HCT116 (cell line): ENCODE data around the gene TNFAIP2. TPM values are rescaled to one million over a fixed set of nuclear protein-coding genes. Genes with fewer than 3 reads are reported as not detected.

Experiments used
- ATAC-seq: fragments of 200-7000 bp; cut with Tn5 transposase; 2 replicates; pipeline ENCODE4 v1.9.1; 2020; ENCODE audit warnings: mild to moderate bottlenecking, moderate library complexity
- BruUV-seq: library from RNA; stranded (reverse); fragments of 400-500 nt; replicated peaks from 2 replicates; lab custom pipeline; 2021; lab: Mats Ljungman, UMichigan
- CTCF ChIA-PET: fragments of 300-600 bp; sonication (Branson Sonifier 250); formaldehyde crosslinking; loops from one replicate; lab custom pipeline; 2021; ENCODE audit warnings: antibody characterized with exemption; lab: Charles Lee
- POLR2A ChIA-PET: fragments of 300-600, 350-600 bp; sonication (Branson Sonifier 250); formaldehyde crosslinking; loops from one replicate; lab custom pipeline; 2021; ENCODE audit warnings: antibody characterized with exemption; lab: Charles Lee
- RAD21 ChIA-PET, 2 experiments: fragments of 300-600 bp; sonication (Branson Sonifier 250); formaldehyde crosslinking; loops; one replicate each; lab custom pipeline; 2023; ENCODE audit warnings: low total read pairs in 2 of 2; ENCODE audit not compliant: uncharacterized antibody in 2 of 2, unreplicated experiment in 2 of 2, low non-redundant PET in 1 of 2; lab: Charles Lee
- DNase-seq: peaks from one replicate; pipeline ENCODE4 v3.0.0-alpha.2; 2010; ENCODE audit warnings: low read depth, low spot score
- H2AFZ ChIP-seq: fragments of 200-600 bp; shearing (Covaris generic), sonication (generic); 2 replicates; pipeline ENCODE4 v1.6.1; 2017; ENCODE audit warnings: low read depth, mixed run types, mixed read lengths, antibody characterized with exemption, low read length; ENCODE audit not compliant: poor library complexity, severe bottlenecking
- H3K27ac ChIP-seq: 2 replicates; pipeline ENCODE4 v1.5.1; 2012; ENCODE audit warnings: low read depth, low read length
- H3K27me3 ChIP-seq: fragments of 200-600 bp; sonication (generic); 2 replicates; pipeline ENCODE4 v1.6.1; 2016; ENCODE audit warnings: mixed run types, low read length, mixed read lengths; ENCODE audit not compliant: insufficient read depth
- H3K36me3 ChIP-seq, 2 experiments: fragments of 200-500 bp in 1 of 2; fragments of 200-600 bp in 1 of 2; sonication (Bioruptor generic) in 1 of 2; sonication (generic) in 1 of 2; 2 replicates each; pipeline versions ENCODE4 v1.5.1 to v1.6.1; 2014 to 2016; ENCODE audit warnings: low read length in 2 of 2, inconsistent platforms in 1 of 2, mixed read lengths in 1 of 2, mixed run types in 1 of 2; ENCODE audit not compliant: insufficient read depth in 2 of 2, control insufficient read depth in 1 of 2
- H3K4me1 ChIP-seq, 2 experiments: fragments of 200-600 bp in 1 of 2; sonication (generic) in 1 of 2; 2 replicates each; pipeline versions ENCODE4 v1.5.1 to v1.6.1; 2012 to 2017; ENCODE audit warnings: low read length in 2 of 2, inconsistent platforms in 1 of 2, mild to moderate bottlenecking in 1 of 2, mixed read lengths in 1 of 2, mixed run types in 1 of 2, moderate library complexity in 1 of 2; ENCODE audit not compliant: insufficient read depth in 2 of 2, control insufficient read depth in 1 of 2
- H3K4me2 ChIP-seq: fragments of 200-600 bp; sonication (generic); 2 replicates; pipeline ENCODE4 v1.6.1; 2017; ENCODE audit warnings: mixed run types, low read length, mixed read lengths
- H3K4me3 ChIP-seq, 2 experiments: fragments of 200-600 bp in 1 of 2; sonication (generic) in 1 of 2; replicated peaks in 1 of 2; 2 replicates each; pipeline ENCODE4 v1.5.1; 2011 to 2016; ENCODE audit warnings: low read length in 2 of 2, control low read depth in 1 of 2, low read depth in 1 of 2, mild to moderate bottlenecking in 1 of 2, mixed read lengths in 1 of 2, mixed run types in 1 of 2
- H3K79me2 ChIP-seq: fragments of 200-600 bp; sonication (generic); 2 replicates; pipeline ENCODE4 v1.6.1; 2017; ENCODE audit warnings: mild to moderate bottlenecking, mixed run types, low read length, moderate library complexity, mixed read lengths; ENCODE audit not compliant: insufficient read depth
- H3K9ac ChIP-seq: fragments of 200-600 bp; sonication (generic); 2 replicates; pipeline ENCODE4 v1.6.1; 2016; ENCODE audit warnings: low read length, mixed read lengths
- H3K9me2 ChIP-seq: fragments of 200-600 bp; sonication (generic), shearing (Covaris generic); 2 replicates; pipeline ENCODE4 v1.6.1; 2017; ENCODE audit warnings: mixed run types, mild to moderate bottlenecking, moderate library complexity; ENCODE audit not compliant: insufficient read depth
- H3K9me3 ChIP-seq, 2 experiments: fragments of 200-500 bp in 1 of 2; fragments of 200-600 bp in 1 of 2; sonication (Bioruptor generic) in 1 of 2; sonication (generic) in 1 of 2; 2 replicates each; pipeline ENCODE4 v1.6.1; 2014 to 2017; ENCODE audit warnings: low read length in 2 of 2, mixed read lengths in 2 of 2, inconsistent platforms in 1 of 2, low read depth in 1 of 2, mild to moderate bottlenecking in 1 of 2, mixed run types in 1 of 2, moderate library complexity in 1 of 2; ENCODE audit not compliant: control insufficient read depth in 1 of 2, insufficient read depth in 1 of 2
- H4K20me1 ChIP-seq: fragments of 200-600 bp; sonication (generic), shearing (Covaris generic); 2 replicates; pipeline ENCODE4 v1.6.1; 2017; ENCODE audit warnings: mixed run types, mild to moderate bottlenecking, moderate library complexity; ENCODE audit not compliant: insufficient read depth
- CBX3 ChIP-seq: IDR thresholded peaks from 2 replicates; pipeline ENCODE4 v1.6.1; 2012; ENCODE audit warnings: low read depth
- CEBPB ChIP-seq: IDR thresholded peaks from 2 replicates; pipeline ENCODE4 v1.6.1; 2012; ENCODE audit warnings: low read depth
- EGR1 ChIP-seq: IDR thresholded peaks from 2 replicates; pipeline ENCODE4 v1.6.1; 2012; ENCODE audit warnings: low read depth
- ELF1 ChIP-seq: IDR thresholded peaks from 2 replicates; pipeline ENCODE4 v1.6.1; 2012; ENCODE audit warnings: low read depth, borderline replicate concordance
- EZH2 ChIP-seq: fragments of 200-600 bp; sonication (generic); IDR thresholded peaks from 2 replicates; pipeline ENCODE4 v1.6.1; 2017; ENCODE audit warnings: antibody characterized with exemption, mixed run types
- EZH2phosphoT487 ChIP-seq: fragments of 200-600 bp; IDR thresholded peaks from 2 replicates; pipeline ENCODE4 v1.6.1; 2018; ENCODE audit warnings: antibody characterized with exemption, borderline replicate concordance
- JUND ChIP-seq: IDR thresholded peaks from 2 replicates; pipeline ENCODE4 v1.6.1; 2012
- SIN3A ChIP-seq: IDR thresholded peaks from 2 replicates; pipeline ENCODE4 v1.6.1; 2012; ENCODE audit warnings: low read depth
- SRF ChIP-seq: IDR thresholded peaks from 2 replicates; pipeline ENCODE4 v1.6.1; 2012; ENCODE audit warnings: low read depth
- TCF7L2 ChIP-seq: IDR thresholded peaks from 2 replicates; pipeline ENCODE4 v1.7.0; 2011; ENCODE audit warnings: borderline replicate concordance, inconsistent platforms; ENCODE audit not compliant: insufficient read depth, insufficient read length; ENCODE audit errors: extremely low read depth
- YY1 ChIP-seq: IDR thresholded peaks from 2 replicates; pipeline ENCODE4 v1.6.1; 2011; ENCODE audit warnings: low read length, low read depth, moderate library complexity, mild to moderate bottlenecking; ENCODE audit not compliant: insufficient replicate concordance; ENCODE audit errors: extremely low read depth
- ZNF274 ChIP-seq: fragments of 200-500 bp; sonication (Bioruptor generic); IDR thresholded peaks from 2 replicates; pipeline ENCODE4 v1.6.1; 2014; ENCODE audit warnings: mild to moderate bottlenecking, low read depth, low read length, inconsistent platforms
- intact Hi-C: fragments of 100-400 bp; cut with micrococcal nuclease; formaldehyde crosslinking; loops from 2 replicates; pipeline ENCODE4 v1.10.0; 2022
- total RNA-seq: library from RNA; stranded (reverse); gene quantifications from one replicate; pipeline ENCODE4 v1.2.1, GENCODE V29; 2021; ENCODE audit not compliant: unreplicated experiment
- TF ChIP-seq, protein P1 (sequence below): IDR thresholded peaks from 2 replicates; pipeline ENCODE4 v1.6.1; 2012
- TF ChIP-seq, protein P2 (sequence below): IDR thresholded peaks from 2 replicates; pipeline ENCODE4 v1.6.1; 2011; ENCODE audit warnings: mild to moderate bottlenecking, low read length, moderate library complexity; ENCODE audit not compliant: insufficient replicate concordance; ENCODE audit errors: extremely low read depth
- TF ChIP-seq, protein P3 (sequence below): IDR thresholded peaks from 2 replicates; pipeline ENCODE4 v1.6.1; 2012

The TNFAIP2 gene
- total RNA-seq, 1 experiment from 2014 or later: 74.8 TPM

- TF ChIP-seq ZNF274: no peak
- TF ChIP-seq SIN3A: no peak
- TF ChIP-seq EZH2: no peak
- no peak for TF ChIP-seq EZH2phosphoT487
- TF ChIP-seq, protein P1, sequence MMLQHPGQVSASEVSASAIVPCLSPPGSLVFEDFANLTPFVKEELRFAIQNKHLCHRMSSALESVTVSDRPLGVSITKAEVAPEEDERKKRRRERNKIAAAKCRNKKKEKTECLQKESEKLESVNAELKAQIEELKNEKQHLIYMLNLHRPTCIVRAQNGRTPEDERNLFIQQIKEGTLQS: no peak
- TF ChIP-seq EGR1: no peak
- TF ChIP-seq SRF: no peak
- no peak for TF ChIP-seq CBX3
- TF ChIP-seq, protein P2, sequence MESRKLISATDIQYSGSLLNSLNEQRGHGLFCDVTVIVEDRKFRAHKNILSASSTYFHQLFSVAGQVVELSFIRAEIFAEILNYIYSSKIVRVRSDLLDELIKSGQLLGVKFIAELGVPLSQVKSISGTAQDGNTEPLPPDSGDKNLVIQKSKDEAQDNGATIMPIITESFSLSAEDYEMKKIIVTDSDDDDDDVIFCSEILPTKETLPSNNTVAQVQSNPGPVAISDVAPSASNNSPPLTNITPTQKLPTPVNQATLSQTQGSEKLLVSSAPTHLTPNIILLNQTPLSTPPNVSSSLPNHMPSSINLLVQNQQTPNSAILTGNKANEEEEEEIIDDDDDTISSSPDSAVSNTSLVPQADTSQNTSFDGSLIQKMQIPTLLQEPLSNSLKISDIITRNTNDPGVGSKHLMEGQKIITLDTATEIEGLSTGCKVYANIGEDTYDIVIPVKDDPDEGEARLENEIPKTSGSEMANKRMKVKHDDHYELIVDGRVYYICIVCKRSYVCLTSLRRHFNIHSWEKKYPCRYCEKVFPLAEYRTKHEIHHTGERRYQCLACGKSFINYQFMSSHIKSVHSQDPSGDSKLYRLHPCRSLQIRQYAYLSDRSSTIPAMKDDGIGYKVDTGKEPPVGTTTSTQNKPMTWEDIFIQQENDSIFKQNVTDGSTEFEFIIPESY: no peak
- TF ChIP-seq TCF7L2: no peak
These were observed 34.3 kb upstream of the TNFAIP2 start (continued) for GRCh38 chr14:103088921-103089320.

DNA sequence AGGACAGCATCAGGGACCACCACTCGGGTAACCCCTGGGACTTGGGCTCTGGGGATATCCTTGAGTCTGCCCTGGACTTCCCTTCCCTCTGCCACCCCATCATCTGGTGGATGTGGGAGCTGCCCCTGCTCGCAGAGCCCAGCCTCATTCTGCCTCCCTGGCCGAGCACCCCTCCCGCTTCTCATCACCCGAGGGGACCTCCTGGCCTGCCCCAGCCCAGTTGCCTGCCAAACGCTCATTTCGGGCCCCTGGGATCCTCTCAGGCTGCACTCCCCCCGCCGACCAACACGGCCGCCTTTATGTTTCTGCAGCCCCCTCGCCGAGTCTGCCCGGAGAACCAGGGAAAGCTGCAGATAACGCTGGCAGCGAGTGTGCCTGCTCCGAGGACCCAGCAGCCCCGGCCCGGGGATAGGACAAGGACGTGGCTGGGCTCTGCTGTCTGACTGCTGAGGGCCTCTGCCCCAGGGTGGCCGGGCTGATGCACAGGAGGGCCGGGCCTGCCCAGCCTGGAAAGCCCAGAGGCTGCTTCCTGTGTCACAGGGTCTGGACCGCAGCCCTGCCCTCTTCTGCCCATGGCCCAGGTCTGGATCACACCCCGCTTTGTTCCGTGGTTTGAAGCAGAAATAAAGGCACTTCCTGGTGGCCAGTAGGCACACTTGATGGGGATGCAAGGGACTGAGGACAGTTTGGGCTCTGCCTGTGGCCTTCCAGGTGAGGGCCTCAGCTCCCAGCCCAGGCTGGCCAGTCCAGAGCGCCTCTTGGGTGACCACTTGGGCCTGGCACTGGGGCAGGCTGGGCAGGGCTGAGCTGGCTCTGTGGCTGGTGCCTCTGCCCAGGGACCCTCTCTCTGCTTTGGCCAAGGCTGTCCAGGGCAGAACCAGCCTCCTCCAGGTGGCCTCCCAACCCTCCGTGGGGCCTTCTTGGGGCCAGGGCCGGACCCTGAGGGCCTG, 33.6 kb upstream of the TNFAIP2 start:
- no peak overlapping the region; the same call in 1 of the 2 replicates for H3K27ac ChIP-seq
- peaks cover 8 to 13% of the 10 kb centered on the region in 2 experiments for H3K4me1 ChIP-seq
- H3K4me2 ChIP-seq: no peak overlapping the region
- no peaks in the 10 kb centered on the region for H3K9me2 ChIP-seq
- ATAC-seq (no peak), DNase-seq (no peak)
- intact Hi-C loops: no loop called here
- no peak overlapping the region for H2AFZ ChIP-seq
- no peaks in the 10 kb centered on the region for H4K20me1 ChIP-seq
- no peak overlapping the region for H3K4me3 ChIP-seq
- H3K9ac ChIP-seq: no peak overlapping the region
- no peaks in the 10 kb centered on the region for H3K27me3 ChIP-seq
- H3K9me3 ChIP-seq: no peaks in the 10 kb centered on the region
- TF ChIP-seq EZH2 (no peak), JUND (no peak), YY1 (no peak), EGR1 (no peak), SRF (no peak), CEBPB (no peak), ELF1 (no peak)
- TF ChIP-seq, protein P3, sequence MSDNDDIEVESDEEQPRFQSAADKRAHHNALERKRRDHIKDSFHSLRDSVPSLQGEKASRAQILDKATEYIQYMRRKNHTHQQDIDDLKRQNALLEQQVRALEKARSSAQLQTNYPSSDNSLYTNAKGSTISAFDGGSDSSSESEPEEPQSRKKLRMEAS: no peak
- TF ChIP-seq, protein P1: no peak
- TF ChIP-seq, protein P2: no peak
- POLR2A ChIA-PET: no interaction called here
- RAD21 ChIA-PET: no interaction called here
- BruUV-seq: no TSS peak
- no peaks in the 10 kb centered on the region for H3K36me3 ChIP-seq
- H3K79me2 ChIP-seq: no peaks in the 10 kb centered on the region
- CTCF ChIA-PET: interaction anchor here (1.0 kb wide), 1 partner anchor 15 kb away, joined by 4 read pairs; no protein-coding TSS in a partner anchor
